RKO (cell line): Measurements from ENCODE around the gene QSOX1.

ENCODE experiments used
- DNase-seq: peaks from one replicate; pipeline ENCODE4 v3.0.0-alpha.2; 2016; ENCODE audit warnings: low spot score

The QSOX1 gene

DNA sequence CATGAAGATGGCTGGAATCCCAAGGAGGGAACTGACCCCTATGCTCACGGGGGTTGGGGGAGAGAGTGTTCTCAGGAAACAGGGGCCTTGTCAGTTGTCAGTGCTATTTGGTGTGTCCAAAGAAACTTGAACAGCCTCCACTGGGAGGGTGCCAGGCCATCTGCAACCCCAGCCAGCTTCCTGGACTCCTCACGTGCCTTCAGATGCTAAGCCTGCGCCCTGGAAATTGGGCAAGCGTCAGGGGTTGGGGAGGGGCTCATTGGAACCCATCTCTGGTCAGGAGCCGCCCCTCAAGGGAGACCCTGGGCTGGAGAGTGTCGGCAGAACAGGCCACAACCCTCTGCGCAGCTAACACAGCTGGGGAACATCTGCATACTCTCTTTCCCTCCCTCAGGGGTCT, 62.3 kb downstream of the QSOX1 start:
- DNase-seq = no peak

GRCh38 chr1:180218806-180219765, 64.4 kb downstream of the QSOX1 start:
- no peak for DNase-seq

DNA sequence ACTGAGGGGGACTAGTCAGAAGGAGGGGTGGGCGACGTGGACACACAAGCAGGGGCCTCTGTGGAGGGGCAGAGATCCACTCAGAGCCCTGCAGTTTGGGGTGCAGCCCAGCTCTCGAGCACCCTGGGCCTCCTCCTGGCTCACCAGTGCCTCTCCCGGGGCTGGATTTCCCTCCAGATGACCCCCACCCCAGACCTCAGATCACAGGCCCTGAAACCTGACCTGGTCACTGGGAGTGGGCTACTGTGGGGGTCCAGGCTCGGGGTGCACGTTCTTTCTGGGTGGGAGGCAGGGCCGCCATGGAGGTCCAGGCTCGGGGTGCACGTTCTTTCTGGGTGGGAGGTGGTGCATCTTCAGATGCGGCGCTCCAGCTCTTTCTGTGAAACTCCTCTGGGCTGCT, 65.1 kb downstream of the QSOX1 start:
- DNase-seq = no peak

DNA sequence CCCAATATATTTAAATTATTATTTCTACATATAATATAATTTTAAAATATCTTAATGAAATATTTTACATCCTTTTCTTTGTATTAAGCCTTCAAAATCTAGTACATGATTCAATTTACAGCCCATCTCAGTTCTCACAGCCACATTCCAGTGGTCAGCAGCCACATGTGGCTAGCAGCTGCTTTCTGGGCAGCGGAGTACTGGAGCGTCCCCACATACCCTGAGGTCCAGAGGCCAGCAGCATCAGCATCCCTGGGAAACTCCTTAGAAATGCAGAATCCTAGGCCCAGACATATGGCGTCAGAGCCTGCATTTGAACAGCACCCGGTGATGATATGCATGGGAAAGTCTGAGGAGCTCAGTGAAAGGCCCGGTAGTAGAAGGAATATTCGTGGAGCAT, 66.8 kb downstream of the QSOX1 start:
- no peak for DNase-seq

- DNase-seq = no peak
Measured at GRCh38 chr1:180224902-180225301, 70.2 kb downstream of the QSOX1 start.

DNA sequence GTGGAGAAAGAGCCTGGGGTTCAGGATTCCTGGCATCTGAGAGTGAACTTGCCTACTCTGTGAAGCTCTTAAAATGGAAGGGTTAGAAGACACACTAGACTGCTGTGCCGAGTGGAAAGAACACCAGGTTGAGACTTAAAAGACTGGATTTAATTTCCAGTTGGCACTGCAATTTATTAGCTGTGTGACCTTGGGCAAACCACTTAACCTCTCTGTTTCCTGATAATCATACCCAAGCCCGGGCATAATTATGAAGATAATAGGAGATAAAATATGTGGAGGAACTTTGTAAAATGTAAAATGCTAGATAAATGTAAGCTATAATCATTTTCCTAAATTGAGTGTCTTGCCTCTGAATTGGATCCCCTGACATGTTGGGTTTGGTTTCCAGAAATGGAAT, 70.7 kb downstream of the QSOX1 start:
- DNase-seq = no peak

- no peak for DNase-seq
Measured at GRCh38 chr1:180227861-180228647, 73.4 kb downstream of the QSOX1 start.

- no peak for DNase-seq
Measured at GRCh38 chr1:180228648-180229482, 74.2 kb downstream of the QSOX1 start.

GRCh38 chr1:180229483-180230415, 75.1 kb downstream of the QSOX1 start, which contains the start of gene LHX4:
LHX4 (plus strand) TSS chr1:180230264; CDS start chr1:180230530, 266 bp downstream.
- DNase-seq = peak; percentile 78

- peak; percentile 40 for DNase-seq
Measured at GRCh38 chr1:180230416-180230790, 75.7 kb downstream of the QSOX1 start.

DNA sequence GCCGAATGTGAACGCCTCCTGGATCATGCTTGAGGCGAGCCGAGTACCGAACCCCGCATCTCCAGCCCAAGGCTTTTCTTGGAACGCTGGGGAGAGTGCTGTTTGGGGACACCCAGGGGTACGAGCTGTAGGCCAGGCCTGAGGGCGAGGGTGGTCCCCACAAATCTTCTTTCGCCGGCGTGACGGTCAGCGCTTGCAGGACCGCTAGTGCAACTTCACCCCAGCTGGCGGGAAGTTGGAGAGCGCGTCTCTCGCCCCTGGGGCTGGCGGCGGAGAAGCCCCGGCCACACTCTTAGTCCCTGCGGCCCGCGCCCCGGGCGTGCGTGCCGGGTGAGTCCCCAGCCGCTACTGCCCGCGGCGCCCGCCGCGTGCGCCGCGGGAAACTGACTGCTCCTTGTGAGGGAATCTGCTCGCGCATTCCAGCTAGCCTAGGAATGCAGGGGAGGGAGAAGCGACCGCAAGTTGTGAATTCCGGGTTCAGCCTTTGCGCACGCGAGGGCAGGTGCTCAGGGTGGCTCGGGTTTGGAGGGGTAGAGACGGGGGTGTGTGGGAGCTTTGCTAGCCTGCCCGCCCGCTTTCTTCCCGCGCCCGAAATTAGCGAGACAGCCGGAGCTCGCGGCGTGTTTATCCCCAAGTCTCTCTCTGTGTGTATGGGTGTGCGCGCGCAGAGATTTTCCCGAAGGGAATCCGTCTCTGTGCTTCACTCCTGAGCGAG, 76.3 kb downstream of the QSOX1 start:
- peak; percentile 58 for DNase-seq

- peak; percentile 92 for DNase-seq
Measured at GRCh38 chr1:180231506-180231921, 76.8 kb downstream of the QSOX1 start.

DNA sequence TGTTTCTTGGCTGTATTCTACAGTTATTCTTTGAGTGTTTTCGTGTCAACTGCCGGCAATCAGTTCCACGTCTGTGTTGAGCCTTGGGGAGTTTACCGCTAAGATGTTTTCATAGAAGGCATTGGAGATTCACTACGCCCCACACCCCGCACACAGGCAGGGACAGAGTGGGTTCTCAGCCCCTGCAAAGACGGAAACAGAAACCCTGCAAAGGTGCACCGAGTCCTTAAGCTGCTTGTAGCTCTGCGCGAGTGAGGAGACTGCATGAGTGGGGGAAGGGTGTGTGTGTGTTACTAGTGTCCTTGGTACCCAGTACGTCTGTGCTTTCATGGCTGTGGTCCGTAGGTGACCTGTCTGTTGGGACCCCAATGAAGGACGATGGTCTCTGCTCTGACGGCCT, 77.3 kb downstream of the QSOX1 start:
- DNase-seq = no peak

- DNase-seq = no peak
Measured at GRCh38 chr1:180232521-180233043, 77.9 kb downstream of the QSOX1 start.

DNA sequence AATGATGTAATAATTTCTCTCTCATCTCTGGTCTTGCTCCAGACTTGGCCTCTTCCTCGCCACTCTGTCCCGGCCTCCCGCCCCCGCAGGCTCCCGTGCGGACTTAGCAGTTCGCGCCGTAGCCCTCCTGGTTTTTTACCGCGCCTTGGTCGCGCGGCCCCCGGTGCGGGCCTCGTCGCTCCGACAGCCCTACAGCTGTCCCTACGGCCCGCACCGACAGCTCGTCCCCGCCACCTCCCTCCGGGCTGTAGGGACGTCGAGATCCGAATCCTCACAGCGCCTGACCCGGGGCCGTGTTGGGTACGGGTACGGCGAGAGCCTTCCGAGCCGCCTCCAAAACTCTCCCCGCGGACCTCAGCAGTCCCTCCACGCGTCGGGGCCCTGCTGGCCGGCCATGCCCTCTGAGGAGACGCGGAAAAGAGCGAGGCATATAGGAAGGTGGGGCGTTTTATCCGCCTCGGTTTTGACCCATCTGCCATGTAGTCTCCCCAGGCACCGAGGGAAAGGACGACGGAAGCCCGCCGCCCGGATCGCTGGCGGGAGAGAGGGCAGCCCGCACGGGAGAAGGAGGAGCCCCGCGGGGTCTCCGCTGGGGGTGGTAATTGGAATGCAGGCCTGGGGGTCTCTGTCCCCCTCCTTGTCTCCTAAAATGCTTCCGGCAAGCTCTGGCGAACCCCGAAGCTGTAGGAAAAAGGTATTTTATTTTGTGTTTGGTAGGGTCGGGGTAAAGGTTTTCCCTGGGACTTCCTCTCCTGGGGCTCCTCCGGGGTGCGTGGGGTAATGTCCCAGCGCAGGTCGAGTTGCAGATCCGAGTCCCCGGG, 78.7 kb downstream of the QSOX1 start:
- DNase-seq = no peak

GRCh38 chr1:180234369-180235076, 79.9 kb downstream of the QSOX1 start:
- no peak for DNase-seq

GRCh38 chr1:180235077-180235501, 80.4 kb downstream of the QSOX1 start:
- DNase-seq = no peak

DNA sequence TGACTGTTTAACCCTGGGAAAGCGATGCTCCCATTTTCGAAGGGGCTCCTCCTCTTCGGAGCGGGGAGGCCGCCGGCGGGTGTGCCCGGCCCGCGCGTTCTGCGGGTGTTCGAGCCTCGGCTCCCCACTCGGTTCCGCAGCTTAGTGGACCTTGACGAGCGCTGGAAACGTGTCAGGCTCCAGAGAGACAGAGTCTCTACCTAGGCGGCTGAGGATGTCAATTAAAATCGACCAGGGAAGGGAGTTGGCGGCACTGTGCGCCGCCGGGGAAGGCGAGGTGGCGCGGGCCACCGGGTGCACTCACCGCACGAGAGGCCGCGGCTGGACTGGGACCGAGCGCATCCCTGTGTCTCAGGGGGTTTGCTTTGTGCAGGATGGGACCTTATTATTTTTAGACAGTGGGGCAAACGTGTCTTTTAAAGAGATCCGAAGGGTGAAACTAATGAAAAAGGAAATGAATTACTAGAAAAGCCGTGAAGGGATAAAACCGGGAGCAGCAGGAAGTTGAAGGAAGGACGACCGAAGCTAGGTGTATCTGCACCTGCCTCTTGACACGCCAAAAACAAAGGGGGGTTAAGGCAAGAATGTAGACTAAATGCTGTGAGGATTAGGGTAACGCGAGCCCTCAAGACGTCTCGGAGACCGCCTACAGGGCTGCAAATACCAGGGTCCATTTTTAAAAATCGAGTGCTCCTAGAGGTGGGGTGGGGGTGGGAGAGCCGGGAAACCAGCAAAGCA, 81.0 kb downstream of the QSOX1 start:
- no peak for DNase-seq
